Chondrocyte (in vitro differentiated cells): ENCODE data around the gene PSMB2. TPM values are rescaled to one million over a fixed set of nuclear protein-coding genes. Genes with fewer than 3 reads are reported as not detected.

Experiments used
- DNase-seq: peaks from one replicate; pipeline ENCODE4 v3.0.0; 2021; ENCODE audit warnings: mixed read lengths, low spot score
- H3K27ac Mint-ChIP-seq: one replicate; pipeline ENCODE4 v1.8.0; 2021; ENCODE audit warnings: mild to moderate bottlenecking, moderate library complexity, mixed read lengths; ENCODE audit not compliant: unreplicated experiment
- H3K27me3 Mint-ChIP-seq: 2 replicates; pipeline ENCODE4 v1.8.0; 2021; ENCODE audit warnings: low read depth, mixed read lengths
- H3K36me3 Mint-ChIP-seq: 2 replicates; pipeline ENCODE4 v1.8.0; 2021; ENCODE audit warnings: low read depth, mixed read lengths
- H3K4me1 Mint-ChIP-seq: 2 replicates; pipeline ENCODE4 v1.8.0; 2021; ENCODE audit warnings: low read depth, mild to moderate bottlenecking, mixed read lengths
- H3K4me3 Mint-ChIP-seq: one replicate; pipeline ENCODE4 v1.8.0; 2021; ENCODE audit warnings: mild to moderate bottlenecking, moderate library complexity, mixed read lengths; ENCODE audit not compliant: unreplicated experiment
- H3K9me3 Mint-ChIP-seq: 2 replicates; pipeline ENCODE4 v1.8.0; 2021; ENCODE audit warnings: low read depth, mixed read lengths
- total RNA-seq: library from RNA; stranded (reverse); gene quantifications from 3 replicates; pipeline ENCODE4 v1.2.1, GENCODE V29; 2021
- TF ChIP-seq, protein P1 (sequence below): fragments of 200-600 bp; sonication (generic); IDR thresholded peaks from 2 replicates; pipeline ENCODE4 v1.5.0; 2021; ENCODE audit warnings: antibody characterized with exemption, mild to moderate bottlenecking, moderate library complexity

The PSMB2 gene
- total RNA-seq, 1 donor from 2014 or later, result 58.9 TPM

DNA sequence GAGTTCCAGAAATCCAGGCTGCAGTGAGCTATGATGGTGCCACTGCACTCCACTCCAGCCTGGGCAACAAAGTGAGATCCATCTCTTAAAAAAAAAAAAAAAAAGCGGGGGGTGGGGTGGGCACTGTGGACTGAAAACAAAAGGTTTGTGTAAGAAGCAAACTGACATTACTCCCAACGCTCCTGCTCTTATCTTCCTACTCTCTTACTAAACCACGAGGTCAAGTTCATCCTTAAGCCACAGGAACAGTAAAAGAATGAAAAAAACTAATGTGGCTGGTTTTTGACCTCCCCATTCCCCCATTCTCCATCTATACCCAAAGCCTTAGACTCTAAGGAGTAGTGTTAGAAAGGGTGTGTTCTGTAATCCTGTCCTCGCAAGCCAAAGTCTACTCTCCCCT, 37.4 kb downstream of the PSMB2 start:
- H3K27ac Mint-ChIP-seq, result no peak overlapping the region
- peaks cover 18% of the 10 kb centered on the region for H3K4me1 Mint-ChIP-seq
- no peak for DNase-seq
- H3K9me3 Mint-ChIP-seq, result peaks cover 6% of the 10 kb centered on the region
- H3K27me3 Mint-ChIP-seq, result no peaks in the 10 kb centered on the region
- TF ChIP-seq, protein P1, sequence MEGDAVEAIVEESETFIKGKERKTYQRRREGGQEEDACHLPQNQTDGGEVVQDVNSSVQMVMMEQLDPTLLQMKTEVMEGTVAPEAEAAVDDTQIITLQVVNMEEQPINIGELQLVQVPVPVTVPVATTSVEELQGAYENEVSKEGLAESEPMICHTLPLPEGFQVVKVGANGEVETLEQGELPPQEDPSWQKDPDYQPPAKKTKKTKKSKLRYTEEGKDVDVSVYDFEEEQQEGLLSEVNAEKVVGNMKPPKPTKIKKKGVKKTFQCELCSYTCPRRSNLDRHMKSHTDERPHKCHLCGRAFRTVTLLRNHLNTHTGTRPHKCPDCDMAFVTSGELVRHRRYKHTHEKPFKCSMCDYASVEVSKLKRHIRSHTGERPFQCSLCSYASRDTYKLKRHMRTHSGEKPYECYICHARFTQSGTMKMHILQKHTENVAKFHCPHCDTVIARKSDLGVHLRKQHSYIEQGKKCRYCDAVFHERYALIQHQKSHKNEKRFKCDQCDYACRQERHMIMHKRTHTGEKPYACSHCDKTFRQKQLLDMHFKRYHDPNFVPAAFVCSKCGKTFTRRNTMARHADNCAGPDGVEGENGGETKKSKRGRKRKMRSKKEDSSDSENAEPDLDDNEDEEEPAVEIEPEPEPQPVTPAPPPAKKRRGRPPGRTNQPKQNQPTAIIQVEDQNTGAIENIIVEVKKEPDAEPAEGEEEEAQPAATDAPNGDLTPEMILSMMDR, result no peak
- H3K36me3 Mint-ChIP-seq, result peaks cover 38% of the 10 kb centered on the region
- H3K4me3 Mint-ChIP-seq, result no peak overlapping the region

DNA sequence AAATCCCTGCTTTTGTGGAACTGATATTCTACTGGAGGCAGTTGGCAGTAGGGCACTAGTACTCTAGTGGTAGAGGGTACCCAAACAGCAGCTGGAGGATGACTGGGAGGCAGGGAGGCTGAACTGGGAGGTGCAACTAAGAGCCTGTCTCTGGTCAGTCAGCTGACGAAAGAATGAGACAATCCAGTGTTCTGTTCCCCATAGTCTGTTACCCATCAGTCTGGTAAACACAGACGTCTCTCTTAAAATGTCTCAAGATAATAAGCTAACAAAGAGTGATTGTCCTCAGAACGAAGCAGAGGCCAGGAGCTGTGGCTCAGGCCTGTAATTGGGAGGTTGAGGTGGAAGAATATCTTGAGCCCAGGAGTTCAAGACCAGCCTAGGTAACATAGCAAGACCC, 37.9 kb downstream of the PSMB2 start:
- H3K4me1 Mint-ChIP-seq, result peaks cover 18% of the 10 kb centered on the region
- H3K36me3 Mint-ChIP-seq, result peaks cover 37% of the 10 kb centered on the region
- no peaks in the 10 kb centered on the region for H3K27me3 Mint-ChIP-seq
- H3K4me3 Mint-ChIP-seq, result no peak overlapping the region
- TF ChIP-seq, protein P1, result no peak
- H3K9me3 Mint-ChIP-seq, result peaks cover 6% of the 10 kb centered on the region
- H3K27ac Mint-ChIP-seq, result no peak overlapping the region
- DNase-seq, result no peak

DNA sequence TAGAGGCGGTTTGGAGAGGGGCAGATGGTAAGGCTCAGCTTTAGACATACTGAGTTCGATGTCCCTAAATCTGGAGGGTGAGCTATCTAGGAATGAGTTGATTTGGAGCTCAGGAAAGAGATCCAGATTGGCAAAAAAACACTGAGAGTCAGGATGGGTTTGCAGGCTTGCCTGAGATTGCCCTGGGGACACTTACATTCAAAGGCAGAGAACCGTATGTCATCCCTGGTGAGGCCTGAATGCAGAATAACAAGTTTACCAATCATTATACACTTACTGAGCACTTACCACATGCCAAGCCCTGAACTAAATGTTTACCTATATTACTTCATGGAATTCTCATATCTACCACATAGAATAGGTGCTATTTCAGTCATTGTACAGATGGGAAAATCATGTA, 40.7 kb downstream of the PSMB2 start:
- H3K4me3 Mint-ChIP-seq, result no peak overlapping the region
- no peaks in the 10 kb centered on the region for H3K27me3 Mint-ChIP-seq
- DNase-seq, result no peak
- peaks cover 8% of the 10 kb centered on the region for H3K4me1 Mint-ChIP-seq
- H3K36me3 Mint-ChIP-seq, result peaks cover 21% of the 10 kb centered on the region
- no peak overlapping the region for H3K27ac Mint-ChIP-seq
- H3K9me3 Mint-ChIP-seq, result no peaks in the 10 kb centered on the region
- TF ChIP-seq, protein P1, result no peak

DNA sequence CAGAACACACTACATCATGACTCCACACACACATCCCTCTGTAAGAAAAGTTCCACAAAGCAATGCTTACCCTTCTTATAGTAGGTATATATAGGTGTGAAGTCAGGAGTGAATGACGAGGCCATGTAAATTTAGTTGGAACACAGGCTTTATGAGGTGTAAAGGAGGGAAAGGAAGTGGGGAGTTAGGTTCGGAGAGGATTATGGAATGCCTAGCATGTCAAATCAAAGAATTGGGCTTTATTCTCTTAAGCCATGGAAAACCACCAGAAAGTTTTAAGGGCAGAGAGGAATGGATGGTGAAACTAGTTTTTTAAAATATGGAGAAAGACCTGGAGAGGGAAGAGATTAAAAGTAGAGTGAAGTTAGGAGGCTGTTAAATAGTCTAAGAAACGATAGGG, 41.9 kb downstream of the PSMB2 start:
- no peak for DNase-seq
- TF ChIP-seq, protein P1, result no peak
- no peak overlapping the region for H3K27ac Mint-ChIP-seq
- peaks cover 21% of the 10 kb centered on the region for H3K36me3 Mint-ChIP-seq
- H3K27me3 Mint-ChIP-seq, result no peaks in the 10 kb centered on the region
- H3K4me3 Mint-ChIP-seq, result no peak overlapping the region
- no peaks in the 10 kb centered on the region for H3K4me1 Mint-ChIP-seq
- no peaks in the 10 kb centered on the region for H3K9me3 Mint-ChIP-seq

DNA sequence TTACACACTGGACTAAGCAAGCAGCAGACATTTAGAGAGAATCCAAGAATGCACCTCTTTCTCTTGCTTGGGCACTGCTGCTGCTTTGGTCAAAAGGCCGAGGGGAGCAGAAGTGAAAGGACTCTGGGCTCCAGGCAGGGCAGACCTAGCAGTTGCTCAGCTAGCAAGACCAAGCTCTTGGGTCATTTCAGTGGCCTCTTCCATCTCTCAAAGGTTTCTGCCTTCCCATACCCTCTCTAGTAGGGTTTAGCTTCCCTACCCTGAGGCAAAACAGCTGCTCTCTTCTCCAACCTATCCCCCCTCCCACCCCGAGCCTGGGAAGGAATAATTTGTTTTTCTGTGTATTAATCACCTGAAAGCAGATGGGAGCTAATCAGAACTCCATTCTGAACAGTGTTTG, 42.4 kb downstream of the PSMB2 start:
- H3K27ac Mint-ChIP-seq, result no peak overlapping the region
- TF ChIP-seq, protein P1, result no peak

More for the DNA sequence above, 42.4 kb downstream of the PSMB2 start:
- no peaks in the 10 kb centered on the region for H3K4me1 Mint-ChIP-seq
- H3K27me3 Mint-ChIP-seq, result no peaks in the 10 kb centered on the region
- H3K9me3 Mint-ChIP-seq, result no peaks in the 10 kb centered on the region
- no peak overlapping the region for H3K4me3 Mint-ChIP-seq
- DNase-seq, result no peak
- H3K36me3 Mint-ChIP-seq, result peaks cover 21% of the 10 kb centered on the region
